H9 (cell line): ENCODE results near the gene CEP164. TPM values are rescaled to one million over a fixed set of nuclear protein-coding genes. Genes with fewer than 3 reads are reported as not detected.

Experiments used
- DNase-seq: peaks from one replicate; pipeline ENCODE4 v3.0.0-alpha.2; 2017
- H2AFZ ChIP-seq: one replicate; pipeline ENCODE4 v1.6.1; 2013; ENCODE audit warnings: mild to moderate bottlenecking, low read length, control low read depth, moderate library complexity
- H2AK5ac ChIP-seq: 2 replicates; pipeline ENCODE4 v1.6.1; 2013; ENCODE audit warnings: low read length, control low read depth, mixed read lengths; ENCODE audit not compliant: insufficient read length
- H2BK120ac ChIP-seq: one replicate; pipeline ENCODE4 v1.6.1; 2013; ENCODE audit warnings: low read depth, mild to moderate bottlenecking, low read length, control low read depth, inconsistent platforms; ENCODE audit not compliant: poor library complexity, severe bottlenecking
- H2BK12ac ChIP-seq: 2 replicates; pipeline ENCODE4 v1.6.1; 2013; ENCODE audit warnings: low read length, control low read depth, mixed read lengths, low read depth; ENCODE audit not compliant: insufficient read length
- H2BK15ac ChIP-seq: 2 replicates; pipeline ENCODE4 v1.6.1; 2013; ENCODE audit warnings: low read depth, low read length, control low read depth
- H2BK20ac ChIP-seq: one replicate; pipeline ENCODE4 v1.6.1; 2013; ENCODE audit warnings: low read depth, mild to moderate bottlenecking, low read length, control low read depth, inconsistent platforms; ENCODE audit not compliant: poor library complexity, severe bottlenecking
- H2BK5ac ChIP-seq: 2 replicates; pipeline ENCODE4 v1.6.1; 2013; ENCODE audit warnings: low read length, control low read depth, mixed read lengths; ENCODE audit not compliant: insufficient read length
- H3K14ac ChIP-seq: 2 replicates; pipeline ENCODE4 v1.6.1; 2013; ENCODE audit warnings: low read length, control low read depth; ENCODE audit not compliant: insufficient read depth
- H3K18ac ChIP-seq: 2 replicates; pipeline ENCODE4 v1.6.1; 2013; ENCODE audit warnings: low read depth, mild to moderate bottlenecking, mixed read lengths, low read length, control low read depth; ENCODE audit not compliant: insufficient read length
- H3K23ac ChIP-seq: 2 replicates; pipeline ENCODE4 v1.6.1; 2013; ENCODE audit warnings: low read length, control low read depth, mixed read lengths, low read depth; ENCODE audit not compliant: insufficient read length
- H3K23me2 ChIP-seq: 2 replicates; pipeline ENCODE4 v1.6.1; 2013; ENCODE audit warnings: low read depth, mild to moderate bottlenecking, mixed read lengths, low read length, control low read depth; ENCODE audit not compliant: insufficient read length, poor library complexity, severe bottlenecking
- H3K27ac ChIP-seq: 2 replicates; pipeline ENCODE4 v1.5.1; 2013; ENCODE audit warnings: low read length, control low read depth, mixed read lengths, low read depth; ENCODE audit not compliant: insufficient read length
- H3K27me3 ChIP-seq: 2 replicates; pipeline ENCODE4 v1.6.1; 2013; ENCODE audit warnings: low read length, control low read depth, inconsistent platforms; ENCODE audit not compliant: insufficient read depth
- H3K4ac ChIP-seq: 2 replicates; pipeline ENCODE4 v1.6.1; 2013; ENCODE audit warnings: low read depth, mild to moderate bottlenecking, control low read depth, inconsistent platforms, low read length, moderate library complexity
- H3K4me1 ChIP-seq: 2 replicates; pipeline ENCODE4 v1.6.1; 2013; ENCODE audit warnings: low read length, control low read depth, inconsistent platforms; ENCODE audit not compliant: insufficient read depth
- H3K4me2 ChIP-seq: 2 replicates; pipeline ENCODE4 v1.6.1; 2013; ENCODE audit warnings: low read length, control low read depth, mixed read lengths; ENCODE audit not compliant: insufficient read length, insufficient read depth
- H3K56ac ChIP-seq: 2 replicates; pipeline ENCODE4 v1.6.1; 2013; ENCODE audit warnings: low read depth, mild to moderate bottlenecking, mixed read lengths, low read length, control low read depth; ENCODE audit not compliant: insufficient read length
- H3K79me1 ChIP-seq: 2 replicates; pipeline ENCODE4 v1.6.1; 2013; ENCODE audit warnings: low read depth, mild to moderate bottlenecking, moderate library complexity, low read length, control low read depth, inconsistent platforms; ENCODE audit not compliant: insufficient read depth, poor library complexity, severe bottlenecking
- H3K79me2 ChIP-seq: 2 replicates; pipeline ENCODE4 v1.6.1; 2013; ENCODE audit warnings: low read length, control low read depth, inconsistent platforms; ENCODE audit not compliant: insufficient read depth
- H3K9ac ChIP-seq: 2 replicates; pipeline ENCODE4 v1.6.1; 2013; ENCODE audit warnings: low read length, control low read depth, mixed read lengths; ENCODE audit not compliant: insufficient read length; ENCODE audit errors: extremely low read depth
- H3K9me3 ChIP-seq: one replicate; pipeline ENCODE4 v1.6.1; 2013; ENCODE audit warnings: low read depth, low read length, inconsistent platforms; ENCODE audit not compliant: control insufficient read depth
- H3T11ph ChIP-seq: one replicate; pipeline ENCODE4 v1.6.1; 2013; ENCODE audit warnings: mild to moderate bottlenecking, low read length, control low read depth, inconsistent platforms
- H4K20me1 ChIP-seq: one replicate; pipeline ENCODE4 v1.6.1; 2013; ENCODE audit not compliant: control insufficient read depth, insufficient read length, insufficient read depth
- H4K5ac ChIP-seq: 2 replicates; pipeline ENCODE4 v1.6.1; 2013; ENCODE audit warnings: low read depth, mild to moderate bottlenecking, mixed read lengths, low read length, control low read depth; ENCODE audit not compliant: insufficient read length
- H4K8ac ChIP-seq: replicated peaks from 2 replicates; pipeline ENCODE4 v1.6.1; 2013; ENCODE audit warnings: low read length, control low read depth, mixed read lengths, low read depth; ENCODE audit not compliant: insufficient read length
- H4K91ac ChIP-seq: 2 replicates; pipeline ENCODE4 v1.6.1; 2013; ENCODE audit warnings: low read depth, mild to moderate bottlenecking, moderate library complexity, mixed read lengths, low read length, control low read depth; ENCODE audit not compliant: insufficient read length
- H3K27ac Mint-ChIP-seq, 3 experiments: 2 replicates in 2 of 3; 3 replicates in 1 of 3; pipeline ENCODE4 v1.8.0; 2020 to 2021; ENCODE audit warnings: mixed read lengths in 3 of 3, mild to moderate bottlenecking in 1 of 3, moderate library complexity in 1 of 3
- H3K27me3 Mint-ChIP-seq: 2 replicates; pipeline ENCODE4 v1.8.0; 2021; ENCODE audit warnings: low read depth, mild to moderate bottlenecking, moderate library complexity, mixed read lengths
- H3K36me3 Mint-ChIP-seq, 3 experiments: 2 replicates in 2 of 3; 3 replicates in 1 of 3; pipeline ENCODE4 v1.8.0; 2020 to 2021; ENCODE audit warnings: low read depth in 3 of 3, mixed read lengths in 3 of 3; ENCODE audit not compliant: insufficient read depth in 1 of 3
- H3K4me1 Mint-ChIP-seq, 2 experiments: 2 replicates each; pipeline ENCODE4 v1.8.0; 2020; ENCODE audit warnings: mixed read lengths in 2 of 2
- H3K4me3 Mint-ChIP-seq, 2 experiments: 2 replicates in 1 of 2; 3 replicates in 1 of 2; pipeline ENCODE4 v1.8.0; 2020 to 2021; ENCODE audit warnings: mild to moderate bottlenecking in 2 of 2, mixed read lengths in 2 of 2, moderate library complexity in 1 of 2
- H3K9me3 Mint-ChIP-seq, 2 experiments: 2 replicates in 1 of 2; 3 replicates in 1 of 2; pipeline ENCODE4 v1.8.0; 2020; ENCODE audit warnings: mild to moderate bottlenecking in 2 of 2, mixed read lengths in 2 of 2, moderate library complexity in 1 of 2
- CTCF ChIP-seq: fragments of 200-600 bp; sonication (generic); conservative IDR thresholded peaks from 3 replicates; pipeline ENCODE4 v1.8.0; 2021; ENCODE audit warnings: antibody characterized with exemption, mild to moderate bottlenecking
- total RNA-seq: library from RNA; stranded (reverse); gene quantifications from 2 replicates; pipeline ENCODE4 v1.2.1, GENCODE V29; 2021

The CEP164 gene
- total RNA-seq, 1 experiment from 2014 or later: 24.9 TPM

- no peak overlapping the region for H4K5ac ChIP-seq
- H2BK5ac ChIP-seq: no peak overlapping the region
- Mint-ChIP-seq H3K4me3 (no peak overlapping the region), H3K27me3 (peaks cover 11% of the 10 kb centered on the region), H3K36me3 (no peaks in the 10 kb centered on the region), H3K4me1 (peaks cover 29 to 37% of the 10 kb centered on the region in 2 experiments), H3K9me3 (no peaks in the 10 kb centered on the region), H3K27ac (no peak overlapping the region)
- no peak overlapping the region for H3K4ac ChIP-seq
- no peaks in the 10 kb centered on the region for H4K20me1 ChIP-seq
- DNase-seq: no peak
- H4K8ac ChIP-seq: no peak overlapping the region
- H4K91ac ChIP-seq: no peak overlapping the region
- no peak overlapping the region for H3K27ac ChIP-seq
- H3K4me1 ChIP-seq: no peaks in the 10 kb centered on the region
- no peak overlapping the region for H3K56ac ChIP-seq
- H3K79me2 ChIP-seq: no peaks in the 10 kb centered on the region
- H3K23ac ChIP-seq: no peak overlapping the region
- H2BK20ac ChIP-seq: no peak overlapping the region
- H2BK15ac ChIP-seq: no peak overlapping the region
- no peaks in the 10 kb centered on the region for H3K9me3 ChIP-seq
- H3K4me2 ChIP-seq: no peak overlapping the region
- H2AFZ ChIP-seq: no peak overlapping the region
- no peak overlapping the region for H2BK120ac ChIP-seq
- no peaks in the 10 kb centered on the region for H3K27me3 ChIP-seq
- H2BK12ac ChIP-seq: no peak overlapping the region
- no peak overlapping the region for H3K9ac ChIP-seq
- H3K79me1 ChIP-seq: no peaks in the 10 kb centered on the region
- H3K18ac ChIP-seq: no peak overlapping the region
- H3K23me2 ChIP-seq: no peaks in the 10 kb centered on the region
- no peak for TF ChIP-seq CTCF
- H3K14ac ChIP-seq: no peak overlapping the region
- H2AK5ac ChIP-seq: no peak overlapping the region
- H3T11ph ChIP-seq: no peak overlapping the region
Measured at GRCh38 chr11:117433717-117434116, 106.1 kb downstream of the CEP164 start.
